NCI-H2029 treated with DMSO at 0.1 percent for 48 hours (cell line): ENCODE measurements around the gene CDK2.

Source experiments
- DNase-seq: peaks from one replicate; lab custom pipeline; 2025; lab: John Stamatoyannopoulos, UW

The CDK2 gene

DNA sequence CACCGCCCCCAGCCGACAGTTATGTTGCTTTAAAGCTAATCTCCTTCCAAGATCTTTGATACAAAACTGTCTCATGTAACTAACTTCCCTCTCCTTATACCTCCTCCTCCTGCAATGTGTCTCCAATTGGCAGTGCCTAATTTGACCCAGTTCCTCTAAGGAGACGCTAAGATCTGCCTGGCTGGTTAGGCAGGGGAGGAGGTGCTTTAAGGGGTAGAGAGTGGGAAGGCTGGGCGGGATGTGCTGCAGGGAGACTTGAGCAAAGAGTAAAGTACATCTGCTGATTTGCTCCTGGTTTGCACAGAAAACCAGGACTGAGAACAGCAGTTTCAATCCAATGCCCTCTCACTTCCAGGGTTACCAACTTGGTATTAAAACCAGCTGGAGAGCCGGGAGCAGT is 46.9 kb downstream of the CDK2 start:
- no peak for DNase-seq

DNA sequence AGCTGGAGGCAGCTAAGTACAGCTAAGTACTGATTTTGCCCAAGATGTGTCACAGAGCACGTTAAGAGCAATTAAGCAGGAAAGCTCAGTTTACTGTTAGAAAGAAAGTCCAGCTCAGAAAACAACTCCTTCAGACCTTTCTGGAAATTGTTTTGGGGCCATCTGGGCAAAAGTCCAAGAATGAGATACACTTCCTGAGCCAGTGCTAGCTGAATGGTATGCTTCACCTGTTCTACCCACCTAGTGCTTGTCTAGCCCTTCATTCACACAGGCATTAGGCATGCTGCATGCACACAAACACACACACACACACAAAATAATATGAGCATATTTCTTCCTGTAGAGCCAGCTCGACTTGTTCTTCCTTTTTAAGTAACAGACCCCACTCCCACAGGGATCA is 47.6 kb downstream of the CDK2 start:
- DNase-seq: peak; percentile 39

DNA sequence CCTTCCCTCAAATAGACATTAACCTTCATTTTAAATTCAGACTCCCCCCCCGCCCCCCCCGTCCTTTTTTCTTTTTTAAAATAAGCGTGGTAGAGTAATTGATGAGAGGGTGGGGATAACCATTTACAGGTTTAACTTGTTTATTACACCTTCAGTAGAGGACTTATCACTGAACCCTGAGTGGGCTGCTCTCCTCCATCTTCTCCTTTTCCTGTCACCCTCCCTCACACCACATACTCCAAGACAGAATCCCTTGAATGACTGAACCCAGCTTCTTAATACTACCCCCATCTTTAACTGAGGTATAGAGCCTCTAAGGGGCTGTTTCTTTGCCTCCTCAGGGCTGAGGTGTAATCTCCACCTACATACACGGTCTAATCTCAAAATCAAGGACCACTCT is 50.6 kb downstream of the CDK2 start:
- no peak for DNase-seq

DNA sequence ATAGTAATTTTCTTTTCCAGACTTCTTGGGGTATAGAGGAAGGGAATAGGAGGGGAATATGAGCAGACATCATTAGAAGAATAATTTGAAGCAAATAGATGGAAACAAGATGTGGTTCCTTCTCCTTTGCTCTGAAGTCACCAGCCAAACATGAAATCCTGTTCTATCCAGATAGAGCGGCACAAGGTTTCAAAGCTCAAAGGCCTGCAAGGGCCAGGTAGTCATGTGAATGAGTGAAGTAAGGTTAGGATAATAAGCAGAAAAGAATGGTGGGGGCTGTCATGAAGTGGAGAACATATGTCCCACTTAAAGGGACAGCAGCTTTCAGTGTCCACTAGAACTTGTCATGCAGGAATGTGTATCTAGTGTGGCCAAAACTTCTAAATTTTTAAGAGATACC is 51.7 kb downstream of the CDK2 start:
- DNase-seq: no peak

DNA sequence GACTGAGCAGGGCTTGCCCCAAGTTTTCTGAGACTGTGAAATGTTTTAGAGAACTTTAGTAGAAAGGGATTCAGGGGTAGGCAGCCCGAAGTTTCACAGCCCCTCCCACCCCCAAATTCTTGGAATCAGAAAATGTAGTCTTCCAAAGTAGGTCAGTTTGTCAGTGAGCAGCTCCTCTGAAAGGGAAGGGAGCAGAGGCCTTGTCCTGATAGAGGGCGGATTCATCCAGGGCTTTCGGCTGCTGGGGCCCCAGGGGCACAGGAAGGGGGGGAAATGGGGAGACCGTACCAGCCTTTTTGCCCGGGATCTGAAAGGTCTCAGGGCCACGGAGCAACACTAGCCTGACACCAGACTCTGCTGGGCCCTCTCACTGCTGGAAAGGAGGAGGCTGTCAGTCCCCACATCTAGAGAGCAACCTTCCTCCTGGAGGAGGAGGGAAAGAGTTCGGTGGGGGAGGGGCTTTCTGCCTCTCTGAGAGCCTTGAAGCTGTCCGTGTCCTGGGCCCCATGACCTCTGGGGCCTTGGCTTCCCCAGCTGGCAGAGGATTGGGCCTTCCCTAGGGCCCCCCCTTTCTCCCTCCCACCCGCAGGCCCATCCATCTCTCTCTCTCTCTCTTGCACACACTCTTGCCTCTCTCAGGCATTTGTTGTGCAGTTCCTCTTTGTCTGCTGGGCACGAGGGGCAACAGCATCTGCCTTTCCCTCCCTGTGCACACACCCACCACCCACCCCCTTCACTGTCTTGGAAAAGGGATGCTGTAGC is 54.0 kb downstream of the CDK2 start, which contains the start of gene IKZF4:
TSS of gene IKZF4 (plus strand) at position 621 of the 762 bp plus-strand sequence. CDS start 451 bp downstream, outside the sequence.
- DNase-seq: no peak

DNA sequence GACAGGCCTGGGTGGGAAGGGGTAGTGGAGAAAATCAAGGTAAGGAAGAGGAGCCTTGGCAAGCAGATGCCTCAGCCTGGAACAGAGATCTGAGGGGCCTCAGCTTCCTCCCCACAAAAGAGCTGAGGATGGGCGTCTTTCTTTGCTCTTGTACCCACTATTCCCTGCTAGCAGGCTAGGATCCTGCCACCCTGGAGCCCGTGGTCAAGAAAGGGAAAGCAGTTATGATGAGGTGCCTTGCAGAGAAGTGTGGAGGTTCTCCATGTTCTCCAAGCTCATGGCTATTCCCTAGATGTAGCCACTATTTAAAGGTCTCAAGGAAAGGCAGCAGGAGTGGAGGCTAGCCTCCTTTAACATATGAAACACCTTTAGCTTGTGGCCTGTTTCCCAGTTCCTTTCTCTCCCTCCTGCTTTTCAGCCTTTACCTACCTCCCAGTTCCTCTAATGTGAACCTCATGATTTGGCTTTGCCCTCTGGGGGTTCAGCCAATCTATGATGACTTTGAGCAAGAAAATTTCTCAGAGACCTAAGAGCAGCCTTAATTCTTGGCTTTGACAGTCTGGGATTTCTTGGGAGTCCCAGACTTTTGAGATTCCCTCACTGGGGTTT is 55.4 kb downstream of the CDK2 start:
- no peak for DNase-seq
